ENCODE measurements around the gene ERCC6L. TPM values are rescaled to one million over a fixed set of nuclear protein-coding genes. Genes with fewer than 3 reads are reported as not detected.
A peak's percentile ranks its signal among the peaks of the same experiment; 100 is the strongest.

The ERCC6L gene
- 0.24 TPM for total RNA-seq
- long read RNA-seq, result 0 reads

GRCh38 chrX:72238721-72239475, at the start of gene ERCC6L:
TSS of gene ERCC6L (minus strand) at chrX:72239027. CDS start at chrX:72238911, 116 bp downstream.
- no peaks in the 10 kb centered on the region for H3K27me3 ChIP-seq (ENCODE audit: low read depth)
- intact Hi-C loops (cut with DNase I), result no loop called here
- TF ChIP-seq CTCF (IDR thresholded peaks at IDR 0.05), result no peak
- DNase-seq (peak; percentile 90), ATAC-seq (peak; percentile 99 to 100)
- H3K36me3 ChIP-seq, result no peaks in the 10 kb centered on the region
- H3K4me1 ChIP-seq, result no peaks in the 10 kb centered on the region
- H3K27ac ChIP-seq, result peak within 1 kb of the TSS; percentile 46
- H3K9me3 ChIP-seq, result no peaks in the 10 kb centered on the region
- H3K4me3 ChIP-seq, result peak within 1 kb of the TSS; percentile 41

DNA sequence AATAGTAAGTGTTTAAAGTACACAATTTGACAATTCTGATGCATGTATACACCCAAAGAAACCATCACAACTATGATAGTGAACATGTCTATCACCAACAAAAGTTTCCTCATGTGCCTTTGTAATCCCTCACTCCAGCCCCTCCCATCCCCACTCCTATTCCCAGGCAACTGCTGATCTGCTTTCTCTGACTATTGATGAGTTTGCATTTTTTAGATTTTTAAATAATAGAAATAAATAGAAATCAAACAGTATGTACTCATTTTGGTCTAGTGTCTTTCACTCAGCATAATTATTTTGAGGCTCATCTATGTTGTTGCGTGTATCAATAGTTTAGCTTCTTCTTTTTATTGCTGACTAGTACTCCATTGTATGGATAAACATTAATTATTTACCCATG, 43.5 kb upstream of the ERCC6L start:
- Histone ChIP-seq H3K27ac (no peak overlapping the region), H3K9me3 (no peaks in the 10 kb centered on the region), H3K36me3 (no peaks in the 10 kb centered on the region), H3K4me1 (no peaks in the 10 kb centered on the region), H3K27me3 (ENCODE audit: low read depth) (no peaks in the 10 kb centered on the region), H3K4me3 (no peak overlapping the region)
- intact Hi-C loops (cut with DNase I), result no loop called here
- no peak for TF ChIP-seq CTCF (IDR thresholded peaks at IDR 0.05)
- ATAC-seq (no peak), DNase-seq (no peak)

DNA sequence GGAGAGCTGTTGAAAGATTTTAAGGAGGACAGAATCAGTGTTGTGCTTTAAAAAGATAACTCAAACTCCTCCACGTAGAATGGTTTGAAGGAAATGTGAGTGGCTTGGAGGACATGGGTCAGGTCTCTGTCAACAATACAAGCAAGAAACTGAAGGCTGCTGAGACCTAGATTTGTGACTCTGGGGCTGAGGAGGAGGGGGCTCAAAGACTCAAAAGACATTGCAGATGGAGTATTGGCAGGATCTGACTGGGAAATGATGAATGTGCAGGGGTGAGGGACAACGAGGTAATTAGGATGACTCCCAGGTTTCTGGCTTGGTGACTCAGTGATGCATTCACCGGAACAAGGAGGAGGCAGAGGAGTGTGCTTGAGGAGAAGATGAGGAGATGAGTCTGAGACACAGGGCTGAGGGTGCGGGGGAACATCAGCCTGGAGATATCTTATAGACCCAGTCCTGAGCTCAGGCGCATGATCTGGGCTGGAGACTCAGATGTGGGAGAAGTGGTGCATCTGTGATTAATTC, 41.6 kb upstream of the ERCC6L start:
- ATAC-seq (no peak), DNase-seq (no peak)
- intact Hi-C loops (cut with DNase I), result no loop called here
- Histone ChIP-seq H3K9me3 (no peaks in the 10 kb centered on the region), H3K4me1 (peaks cover 9% of the 10 kb centered on the region), H3K36me3 (peaks cover 4% of the 10 kb centered on the region), H3K27ac (no peak overlapping the region), H3K27me3 (ENCODE audit: low read depth) (no peaks in the 10 kb centered on the region), H3K4me3 (no peak overlapping the region)
- no peak for TF ChIP-seq CTCF (IDR thresholded peaks at IDR 0.05)

DNA sequence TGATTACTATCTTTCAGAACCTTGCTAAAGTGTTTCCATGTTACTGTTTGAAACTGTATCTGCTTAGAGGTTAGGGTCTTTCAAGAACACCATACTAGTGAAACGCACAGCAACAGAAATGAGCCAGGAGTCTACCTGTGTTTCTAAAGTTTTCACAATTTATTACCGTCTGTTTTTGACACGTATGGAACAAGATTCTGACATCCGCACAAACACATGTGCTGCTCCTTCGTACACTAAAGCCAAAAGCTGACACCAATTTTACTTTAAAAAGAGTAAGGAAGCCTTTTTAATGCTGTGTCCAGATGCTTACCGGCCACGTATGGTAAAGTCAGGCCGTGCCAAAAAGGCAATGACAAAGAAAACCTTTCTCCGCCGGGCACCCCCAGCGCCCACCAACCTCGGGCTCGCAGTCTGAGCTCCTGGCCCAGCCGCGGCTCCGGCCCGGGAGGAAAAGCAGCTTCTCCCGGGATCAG, 37.7 kb upstream of the ERCC6L start:
- H3K36me3 ChIP-seq, result peaks cover 42% of the 10 kb centered on the region

GRCh38 chrX:72274526-72274925, 35.7 kb upstream of the ERCC6L start:
- Histone ChIP-seq H3K27me3 (ENCODE audit: low read depth) (no peaks in the 10 kb centered on the region), H3K36me3 (peaks cover 62% of the 10 kb centered on the region), H3K27ac (no peak overlapping the region), H3K9me3 (no peaks in the 10 kb centered on the region), H3K4me3 (peak overlapping the region; percentile 17), H3K4me1 (peaks cover 26% of the 10 kb centered on the region)
- intact Hi-C loops (cut with DNase I), result no loop called here
- ATAC-seq (no peak), DNase-seq (no peak)
- TF ChIP-seq CTCF (IDR thresholded peaks at IDR 0.05), result no peak

More for the DNA sequence above, 37.7 kb upstream of the ERCC6L start:
- peak in 1 of 2 donors; percentile 3 for ATAC-seq
- Histone ChIP-seq H3K4me3 (peak overlapping the region; percentile 70), H3K27ac (peak overlapping the region; percentile 88), H3K9me3 (no peaks in the 10 kb centered on the region), H3K27me3 (ENCODE audit: low read depth) (no peaks in the 10 kb centered on the region), H3K4me1 (peaks cover 26% of the 10 kb centered on the region)
- TF ChIP-seq CTCF (IDR thresholded peaks at IDR 0.05), result no peak
- intact Hi-C loops (cut with DNase I), result no loop called here
- DNase-seq, result no peak
